ENCODE measurements around the gene RNF121.
A peak's percentile ranks its signal among the peaks of the same experiment; 100 is the strongest.

RNF121 gene

GRCh38 chr11:72015511-72016061 is 86.7 kb downstream of the RNF121 start:
- TF ChIP-seq, protein P1, sequence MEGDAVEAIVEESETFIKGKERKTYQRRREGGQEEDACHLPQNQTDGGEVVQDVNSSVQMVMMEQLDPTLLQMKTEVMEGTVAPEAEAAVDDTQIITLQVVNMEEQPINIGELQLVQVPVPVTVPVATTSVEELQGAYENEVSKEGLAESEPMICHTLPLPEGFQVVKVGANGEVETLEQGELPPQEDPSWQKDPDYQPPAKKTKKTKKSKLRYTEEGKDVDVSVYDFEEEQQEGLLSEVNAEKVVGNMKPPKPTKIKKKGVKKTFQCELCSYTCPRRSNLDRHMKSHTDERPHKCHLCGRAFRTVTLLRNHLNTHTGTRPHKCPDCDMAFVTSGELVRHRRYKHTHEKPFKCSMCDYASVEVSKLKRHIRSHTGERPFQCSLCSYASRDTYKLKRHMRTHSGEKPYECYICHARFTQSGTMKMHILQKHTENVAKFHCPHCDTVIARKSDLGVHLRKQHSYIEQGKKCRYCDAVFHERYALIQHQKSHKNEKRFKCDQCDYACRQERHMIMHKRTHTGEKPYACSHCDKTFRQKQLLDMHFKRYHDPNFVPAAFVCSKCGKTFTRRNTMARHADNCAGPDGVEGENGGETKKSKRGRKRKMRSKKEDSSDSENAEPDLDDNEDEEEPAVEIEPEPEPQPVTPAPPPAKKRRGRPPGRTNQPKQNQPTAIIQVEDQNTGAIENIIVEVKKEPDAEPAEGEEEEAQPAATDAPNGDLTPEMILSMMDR (IDR thresholded peaks at IDR 0.05): peak; percentile 42; the same call in 1 of the 2 replicates

DNA sequence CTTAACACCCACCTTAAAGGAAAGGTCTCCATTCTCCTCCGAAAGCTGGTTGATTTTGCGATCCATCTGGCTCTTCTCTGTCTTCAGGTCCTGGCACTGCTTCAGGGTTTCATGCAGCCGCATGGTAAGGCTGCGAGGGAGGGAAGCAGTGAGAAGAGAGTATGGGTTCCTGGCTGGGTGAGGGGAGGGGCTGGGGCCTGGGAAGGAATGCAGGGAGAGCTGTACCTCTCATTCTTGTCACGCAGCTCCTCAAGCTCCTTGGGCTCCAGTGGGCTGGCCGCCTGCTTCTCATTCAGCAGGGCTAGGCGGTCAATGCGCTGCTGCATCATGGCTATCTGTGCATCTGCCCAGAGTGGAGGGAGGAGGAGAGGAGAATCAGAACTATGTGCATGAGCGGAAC is 89.3 kb downstream of the RNF121 start:
- TF ChIP-seq, protein P1 (IDR thresholded peaks at IDR 0.05): no peak

- TF ChIP-seq, protein P1 (IDR thresholded peaks at IDR 0.05): no peak
Observed at GRCh38 chr11:72023335-72023734, 94.5 kb downstream of the RNF121 start.

- TF ChIP-seq, protein P1 (IDR thresholded peaks at IDR 0.05): no peak
Observed at GRCh38 chr11:72024069-72024754, 95.4 kb downstream of the RNF121 start.

- TF ChIP-seq, protein P1 (IDR thresholded peaks at IDR 0.05): no peak
Observed at GRCh38 chr11:72026090-72026489, 97.2 kb downstream of the RNF121 start.

DNA sequence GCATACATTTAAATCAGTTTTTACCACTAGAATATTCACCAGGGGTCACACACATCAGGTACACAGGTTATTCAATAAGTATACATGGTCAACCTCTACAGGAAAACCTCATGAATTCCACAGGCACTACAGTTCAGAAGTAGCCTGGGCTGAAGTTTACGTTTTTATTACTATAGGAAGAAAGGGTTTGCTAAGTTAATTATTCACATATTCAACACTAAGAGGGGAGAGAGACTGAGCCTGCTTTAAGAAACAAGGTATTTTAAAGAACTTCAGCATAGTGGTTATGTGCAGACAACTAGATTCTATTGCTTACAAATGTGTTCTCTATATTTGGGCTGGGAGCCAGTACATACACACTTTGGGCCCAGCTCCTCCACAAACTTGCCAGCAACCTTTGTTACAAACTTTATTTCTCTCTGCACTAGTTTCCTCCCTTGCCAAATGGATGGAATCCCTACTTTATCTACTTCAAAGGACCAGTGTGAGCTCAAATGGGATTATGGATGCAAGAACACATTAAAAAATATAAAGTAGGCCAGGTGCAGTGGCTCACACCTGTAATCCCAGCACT is 101.7 kb downstream of the RNF121 start:
- TF ChIP-seq, protein P1 (IDR thresholded peaks at IDR 0.05): no peak

DNA sequence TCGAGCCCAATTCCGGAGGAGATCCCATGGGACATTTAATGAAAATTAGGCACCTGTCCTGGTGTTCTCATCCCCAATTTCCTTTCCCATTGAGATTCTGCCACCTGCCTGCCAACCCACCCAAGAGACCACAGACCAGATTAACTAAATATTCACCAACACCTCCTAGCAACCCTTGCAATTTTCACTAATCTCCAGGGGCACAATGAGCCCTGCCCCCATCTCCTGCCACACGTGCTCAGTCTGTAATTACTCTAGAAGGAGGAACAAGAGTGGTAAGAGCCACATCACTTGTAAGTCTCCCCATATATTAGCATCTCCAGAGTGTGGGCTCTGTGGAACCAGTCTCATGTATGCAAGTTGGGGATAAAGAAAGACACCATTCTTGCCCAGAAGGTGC is 107.8 kb downstream of the RNF121 start:
- TF ChIP-seq, protein P1 (IDR thresholded peaks at IDR 0.05): no peak
